GM18502 (cell line): Measurements from ENCODE around the gene UNC5A.

Experiments
- ATAC-seq: cut with Tn5 transposase; IDR thresholded peaks from one replicate; pipeline ENCODE4 v1.9.1; 2021; ENCODE audit warnings: mild to moderate bottlenecking; ENCODE audit not compliant: unreplicated experiment, poor library complexity

Gene UNC5A

DNA sequence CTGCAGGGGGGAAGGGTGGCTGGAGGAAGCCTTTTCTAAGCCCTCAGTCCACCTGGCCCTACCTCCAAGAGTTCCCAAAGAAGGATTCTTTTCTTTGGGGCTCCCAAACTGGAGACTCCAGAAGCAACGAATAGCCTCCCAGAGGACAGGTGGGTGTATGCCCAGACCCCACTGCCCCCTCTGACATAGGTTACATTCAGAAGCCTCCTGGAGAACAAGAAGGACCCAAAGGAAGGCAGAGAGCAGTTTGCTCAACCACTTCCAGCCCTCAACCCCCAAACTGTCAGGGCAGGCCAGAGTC is 78.5 kb downstream of the UNC5A start:
- no peak for ATAC-seq

DNA sequence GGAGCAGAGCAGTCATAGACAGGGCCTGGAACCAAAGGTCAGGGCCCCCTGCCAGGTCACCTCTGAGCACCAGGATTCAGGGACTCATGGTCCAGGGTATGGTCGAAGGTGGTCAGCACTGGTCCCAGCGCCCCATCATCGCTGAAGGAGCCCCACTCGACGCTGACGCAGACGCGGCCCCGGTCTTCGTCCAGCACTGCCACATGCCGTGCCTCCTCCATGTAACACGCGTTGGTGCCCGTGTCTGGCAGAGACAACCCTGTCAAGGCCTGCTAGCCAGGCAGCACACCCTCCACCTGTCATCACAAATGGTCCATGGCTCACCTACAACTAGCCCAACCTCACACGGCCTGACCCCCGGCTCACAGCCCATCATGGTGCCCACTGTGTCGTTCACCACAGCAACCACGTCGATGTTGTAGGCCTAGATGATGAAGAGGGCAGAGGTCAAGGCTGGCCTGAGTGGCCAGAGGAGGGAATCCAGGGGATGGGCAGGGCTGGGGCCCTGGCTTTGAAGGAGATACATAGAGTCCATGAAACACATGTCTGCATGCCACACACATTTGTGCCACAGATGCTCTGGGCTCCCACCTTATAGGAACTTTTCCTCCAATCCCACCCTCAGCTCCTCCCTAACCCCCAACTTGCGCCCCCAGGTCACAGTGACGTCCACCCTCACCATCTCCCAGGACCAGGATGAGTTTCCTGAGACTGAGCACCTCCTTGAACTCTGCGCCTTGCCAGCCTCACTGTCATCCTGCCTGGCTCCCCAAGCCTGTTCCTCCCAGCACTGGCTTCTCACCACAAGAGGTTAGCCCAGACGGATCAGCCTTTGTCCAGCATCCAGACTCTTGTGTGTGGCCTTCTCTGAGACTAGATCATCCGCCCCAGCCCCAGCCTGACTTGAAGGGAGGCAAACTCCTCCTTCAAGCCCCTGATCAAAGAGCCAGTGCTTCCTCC is 79.2 kb downstream of the UNC5A start:
- ATAC-seq, result no peak

DNA sequence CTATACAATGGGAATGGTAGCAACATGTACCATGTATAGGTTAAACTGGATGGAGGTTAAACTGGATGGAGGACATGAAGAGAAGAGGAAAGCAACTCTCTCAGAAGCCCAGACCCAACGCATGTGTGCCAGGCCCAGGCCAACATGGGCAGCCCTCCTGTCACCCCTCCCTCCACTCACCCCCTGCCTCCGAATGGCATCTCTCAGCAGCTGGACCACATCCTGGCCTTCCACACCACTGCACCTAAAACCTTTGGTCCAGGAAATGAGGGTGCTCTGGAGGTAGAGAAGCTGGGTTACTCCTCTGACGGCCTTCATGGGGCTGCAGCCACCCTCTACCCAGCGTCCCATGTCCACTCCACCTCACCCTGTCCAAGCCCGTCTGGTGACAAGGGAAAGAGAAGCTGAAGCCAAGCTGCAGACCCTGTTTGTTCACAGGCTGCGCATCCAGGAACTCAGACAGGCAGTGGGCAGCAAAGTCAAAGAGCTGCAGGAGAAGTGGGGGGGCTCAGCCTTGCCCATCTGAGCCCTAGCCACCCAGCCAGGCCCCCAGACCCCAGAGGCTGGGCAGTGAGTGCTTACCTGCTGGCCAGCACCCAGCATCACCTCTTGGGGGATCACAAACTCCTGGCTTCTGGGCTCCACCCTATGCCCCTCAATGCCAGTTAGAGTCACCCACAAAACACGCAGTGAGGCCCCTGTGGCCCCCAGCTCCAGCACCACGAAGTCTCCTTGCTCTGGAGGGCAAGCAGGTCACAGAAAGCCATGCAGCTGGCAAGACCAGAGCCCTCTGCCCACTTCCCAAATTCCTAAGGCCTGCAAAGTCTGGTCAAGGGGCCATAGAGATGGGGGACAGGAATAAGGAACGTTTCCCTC is 80.3 kb downstream of the UNC5A start:
- no peak for ATAC-seq

DNA sequence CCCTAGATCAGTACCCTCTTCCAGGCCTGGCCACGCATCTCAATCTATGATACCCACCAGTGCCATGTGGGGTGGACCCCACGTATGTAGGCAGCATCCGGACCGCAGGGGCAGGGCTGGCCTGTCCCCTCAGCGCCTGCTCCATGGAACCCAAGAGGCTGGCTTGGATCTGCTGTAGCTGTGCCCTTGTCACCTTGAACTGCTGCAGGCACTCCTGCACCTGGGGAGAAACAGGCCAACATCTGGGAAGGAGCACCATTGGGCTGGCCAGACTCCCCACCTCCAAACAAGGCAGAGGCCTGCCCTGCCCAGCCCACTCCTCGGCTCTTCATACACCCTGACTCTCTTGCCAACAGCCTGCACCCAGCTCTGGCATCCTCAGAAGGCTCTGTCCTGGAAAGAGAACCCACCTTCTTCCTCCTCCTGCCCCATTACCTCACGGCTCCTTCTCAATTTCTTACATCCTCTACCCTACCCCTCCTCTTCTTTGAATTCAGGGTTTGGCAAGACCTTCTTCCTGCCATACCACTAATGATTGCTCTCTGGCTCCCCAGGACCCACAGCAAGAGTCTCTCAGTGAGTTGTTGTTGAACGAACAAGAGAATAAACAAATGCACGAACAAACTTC is 81.1 kb downstream of the UNC5A start:
- ATAC-seq, result no peak

DNA sequence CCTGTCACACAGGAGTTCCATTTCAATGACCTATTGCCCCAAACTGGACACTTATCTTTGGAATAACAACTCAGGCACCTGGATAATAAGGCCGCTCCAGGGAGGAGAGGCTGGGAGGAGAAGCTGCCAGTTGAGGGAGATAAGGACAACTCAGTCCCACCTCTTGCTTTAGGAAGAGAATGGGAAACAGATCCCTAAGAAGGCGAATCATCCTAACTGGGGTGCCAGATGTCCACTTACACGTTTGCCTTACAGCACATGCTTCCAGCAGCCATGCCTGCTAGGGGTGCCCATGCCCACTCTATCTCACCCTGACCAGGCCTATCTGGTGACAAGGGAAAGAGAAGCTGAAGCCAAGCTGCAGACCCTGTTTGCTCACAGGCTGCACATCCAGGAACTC is 82.3 kb downstream of the UNC5A start:
- ATAC-seq, result no peak

DNA sequence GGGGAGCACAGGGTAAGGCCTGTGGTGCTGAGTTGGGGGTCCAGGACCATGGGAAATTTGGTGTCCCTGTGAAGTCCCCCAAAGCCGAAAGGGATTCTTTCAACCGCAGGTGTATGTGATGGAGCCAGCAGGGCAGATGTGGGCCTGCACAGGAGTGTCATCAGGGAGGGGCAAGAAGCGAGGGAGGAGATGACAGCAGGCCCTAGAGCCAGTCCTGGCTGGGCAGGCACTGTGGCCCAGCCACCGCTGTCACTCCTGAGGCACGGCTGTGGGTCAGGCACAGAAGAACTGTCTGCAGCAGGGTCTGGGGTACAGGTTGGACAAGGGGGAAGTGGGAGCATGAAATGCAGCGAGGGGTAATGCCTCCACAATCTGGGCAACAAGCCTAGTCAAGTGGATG is 83.9 kb downstream of the UNC5A start:
- no peak for ATAC-seq

DNA sequence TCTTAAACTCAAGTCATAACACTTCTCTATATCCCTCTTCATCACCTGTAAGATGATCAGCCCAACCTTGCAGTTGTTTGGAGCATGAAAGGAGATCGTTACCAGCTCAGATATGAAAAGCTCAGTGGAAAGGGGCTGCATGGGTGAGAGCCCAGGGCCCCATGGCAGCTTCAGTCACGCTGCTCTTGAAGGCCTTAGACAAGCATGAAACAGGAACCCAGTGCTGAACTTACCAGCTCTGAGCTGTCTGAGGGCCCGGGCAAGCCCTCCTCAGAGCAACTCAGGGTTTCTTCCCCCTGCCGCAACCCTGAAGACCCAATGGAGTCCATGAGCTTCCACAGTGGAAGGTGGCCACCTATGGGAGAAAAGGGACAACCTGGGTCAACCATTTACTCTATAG is 85.5 kb downstream of the UNC5A start:
- ATAC-seq, result no peak

DNA sequence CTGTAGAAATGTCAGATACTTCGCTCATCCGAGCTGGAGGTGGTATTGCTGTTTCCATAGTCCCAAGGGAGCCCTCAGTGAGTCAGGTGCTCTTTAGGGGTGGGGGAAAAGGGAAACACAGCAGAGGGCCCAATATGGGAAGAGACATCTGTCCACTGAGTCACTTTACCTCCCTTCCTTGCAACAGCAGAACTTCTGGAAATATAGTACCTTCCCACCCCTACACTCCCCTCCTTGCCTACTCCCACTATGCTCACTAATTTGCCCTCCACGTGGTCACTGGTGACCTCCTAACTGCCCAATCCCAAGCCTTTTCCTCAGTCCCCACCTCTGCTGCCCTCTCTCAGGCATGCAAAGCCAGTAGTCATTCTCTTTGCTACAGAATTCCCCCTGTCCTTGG is 86.9 kb downstream of the UNC5A start:
- no peak for ATAC-seq

DNA sequence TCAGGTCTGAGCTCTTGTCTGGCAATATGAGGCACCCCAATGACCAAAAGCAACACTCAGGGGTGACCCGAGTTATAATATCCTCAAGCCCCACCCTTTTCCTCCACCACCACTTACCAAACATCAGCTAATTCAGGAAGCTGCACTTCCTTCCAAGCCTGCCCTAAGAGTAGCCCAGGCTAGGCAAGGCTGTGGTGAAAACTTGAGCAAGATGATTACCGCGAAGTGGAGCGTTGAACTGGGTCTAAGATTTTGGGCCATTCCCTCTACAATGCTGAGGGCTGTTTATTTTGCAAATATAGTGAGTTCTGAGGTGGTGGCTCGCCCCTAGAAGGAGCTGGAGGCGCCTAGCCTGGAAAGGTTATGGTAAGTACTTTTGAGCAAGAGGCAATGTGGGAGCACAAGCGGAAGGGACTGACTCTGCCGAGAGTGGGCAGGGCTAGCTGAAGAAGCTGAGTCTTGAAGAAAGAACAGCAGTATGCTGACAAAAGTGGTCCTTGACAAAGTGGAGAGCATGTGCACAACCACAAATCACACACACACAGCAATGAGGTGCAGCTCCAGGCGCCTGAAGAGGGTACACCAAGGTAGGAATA is 89.0 kb downstream of the UNC5A start, which contains the start of gene HK3:
HK3 (minus strand) TSS at position 51 of the 596 bp plus-strand sequence. CDS start 3,187 bp downstream, outside the sequence.
- ATAC-seq, result no peak

DNA sequence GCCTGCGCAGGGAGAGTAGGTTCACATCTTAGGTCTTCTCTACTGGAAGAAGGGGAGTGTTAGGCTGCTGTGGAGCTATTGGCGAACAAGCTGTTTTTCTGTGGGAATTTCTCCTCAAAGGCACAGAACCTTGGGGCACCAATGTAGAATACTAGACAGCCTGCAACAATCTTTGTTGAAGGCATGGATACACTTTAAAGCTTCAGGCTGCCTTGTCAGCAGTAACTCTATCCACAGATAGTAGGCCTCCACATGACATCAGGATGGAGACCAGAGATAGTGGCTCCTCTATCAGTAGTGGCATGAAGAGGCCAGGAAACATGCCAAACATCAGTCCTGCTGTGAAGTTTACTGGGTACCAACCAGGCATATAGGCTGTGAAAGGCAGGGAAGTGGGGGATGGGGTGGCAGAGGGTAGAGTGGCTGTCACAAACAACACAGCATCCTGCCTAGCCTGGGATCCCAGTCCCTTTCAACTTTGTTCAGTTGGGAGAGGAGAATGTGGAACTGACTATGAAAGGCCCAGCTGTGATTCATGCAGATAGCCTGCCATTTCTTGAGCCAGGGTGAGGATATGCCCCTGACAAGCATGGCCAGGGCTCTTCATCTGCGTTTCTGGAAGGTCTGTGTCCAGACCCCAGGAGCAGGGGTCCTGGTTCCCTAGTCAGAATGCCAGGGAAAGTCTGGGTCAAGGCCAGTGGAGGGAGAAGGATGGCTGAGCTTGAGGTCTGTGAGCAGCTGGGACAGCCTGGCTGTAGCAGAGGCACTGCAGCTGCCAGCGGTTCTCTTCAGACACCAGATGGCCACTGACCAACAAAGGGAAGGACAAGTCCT is 89.8 kb downstream of the UNC5A start:
- no peak for ATAC-seq

DNA sequence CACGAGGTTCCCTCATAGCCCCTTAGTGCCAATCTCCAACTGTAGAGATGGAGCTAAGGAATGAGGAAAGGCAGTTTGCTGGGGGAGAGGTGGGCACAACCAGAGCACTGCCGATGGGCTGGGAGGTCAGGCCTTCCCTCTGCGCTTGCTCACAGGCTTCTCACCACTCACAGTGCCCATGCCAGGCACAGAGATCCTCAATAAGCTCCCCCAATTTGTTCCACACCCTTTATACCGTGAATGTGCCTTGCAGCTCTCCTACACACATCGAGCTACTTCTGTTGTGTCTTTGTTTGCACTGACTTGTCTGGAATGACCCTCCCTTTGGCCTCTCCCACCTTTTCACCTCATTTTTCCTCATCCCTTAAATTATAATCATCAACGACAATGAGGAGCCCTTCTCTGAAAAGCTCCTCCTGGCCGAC is 90.4 kb downstream of the UNC5A start:
- ATAC-seq, result no peak

DNA sequence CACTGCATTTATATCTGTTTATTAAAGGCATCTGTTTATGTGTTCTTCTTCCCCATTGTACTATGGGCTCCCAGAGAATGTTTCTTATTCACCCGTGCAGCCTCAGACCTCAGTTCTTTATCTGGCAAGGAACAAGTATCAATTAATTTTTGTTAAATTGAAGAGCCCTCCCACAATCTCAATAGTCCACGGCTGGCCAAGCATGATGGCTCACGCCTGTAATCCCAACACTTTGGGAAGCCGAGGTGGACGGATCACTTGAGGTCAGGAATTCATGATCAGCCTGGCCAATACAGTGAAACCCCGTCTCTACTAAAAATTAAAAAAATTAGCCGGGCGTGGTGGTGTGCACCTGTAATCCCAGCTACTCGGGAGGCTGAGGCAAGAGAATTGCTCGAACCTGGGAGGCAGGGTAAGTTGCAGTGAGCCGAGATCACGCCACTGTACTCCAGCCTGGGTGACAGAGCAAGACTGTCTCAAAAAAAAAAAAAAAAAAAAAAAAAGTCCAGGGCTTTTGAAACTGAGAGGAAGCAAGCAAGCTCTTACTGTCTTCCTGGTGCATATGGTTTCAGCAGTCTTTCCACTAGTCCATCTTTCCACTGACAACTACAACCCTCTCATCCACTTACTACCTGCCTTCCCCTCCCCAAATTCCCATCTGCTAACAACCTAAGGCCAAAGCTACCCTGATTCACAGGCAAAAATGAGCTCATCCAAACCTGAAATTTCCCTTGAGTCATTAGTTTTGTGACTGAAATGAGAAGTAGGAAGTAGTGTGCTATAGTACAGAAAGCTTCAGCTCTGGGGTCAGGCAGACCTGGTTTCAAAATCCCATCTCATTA is 91.1 kb downstream of the UNC5A start:
- peak; percentile 69 for ATAC-seq

DNA sequence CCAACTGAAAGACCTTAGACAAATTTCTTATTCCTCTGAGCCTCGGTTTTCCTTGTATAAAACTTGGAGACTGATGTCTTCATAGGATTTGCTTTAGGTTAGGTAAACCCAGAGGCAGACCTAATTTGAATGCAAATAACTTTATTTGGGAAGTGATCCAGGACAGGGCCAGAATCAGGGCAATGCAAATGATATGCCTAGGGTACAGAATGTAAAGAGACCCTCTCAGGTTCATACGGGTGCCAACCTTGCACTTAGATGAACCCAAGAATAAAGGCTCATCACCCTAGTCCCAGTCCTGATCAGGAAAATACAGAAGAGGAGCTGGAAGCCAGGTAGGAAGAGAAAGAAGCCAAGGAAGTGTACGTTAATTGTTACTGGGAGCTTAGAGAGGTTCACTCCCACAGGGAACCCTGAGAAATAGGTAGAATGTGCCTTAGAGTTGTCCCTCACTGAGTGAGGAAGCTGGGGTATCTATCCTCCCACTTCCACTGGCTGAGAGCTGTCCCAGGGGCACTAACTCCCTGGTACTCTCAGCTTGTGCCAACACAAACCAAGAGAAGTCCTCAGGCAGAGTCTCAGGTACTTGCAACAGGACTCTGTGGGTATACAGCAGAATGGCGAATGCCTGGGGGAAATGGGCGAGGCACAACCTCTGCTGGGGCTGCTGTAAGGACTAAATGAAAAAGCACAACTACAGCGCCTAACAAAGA is 91.9 kb downstream of the UNC5A start:
- ATAC-seq, result no peak

DNA sequence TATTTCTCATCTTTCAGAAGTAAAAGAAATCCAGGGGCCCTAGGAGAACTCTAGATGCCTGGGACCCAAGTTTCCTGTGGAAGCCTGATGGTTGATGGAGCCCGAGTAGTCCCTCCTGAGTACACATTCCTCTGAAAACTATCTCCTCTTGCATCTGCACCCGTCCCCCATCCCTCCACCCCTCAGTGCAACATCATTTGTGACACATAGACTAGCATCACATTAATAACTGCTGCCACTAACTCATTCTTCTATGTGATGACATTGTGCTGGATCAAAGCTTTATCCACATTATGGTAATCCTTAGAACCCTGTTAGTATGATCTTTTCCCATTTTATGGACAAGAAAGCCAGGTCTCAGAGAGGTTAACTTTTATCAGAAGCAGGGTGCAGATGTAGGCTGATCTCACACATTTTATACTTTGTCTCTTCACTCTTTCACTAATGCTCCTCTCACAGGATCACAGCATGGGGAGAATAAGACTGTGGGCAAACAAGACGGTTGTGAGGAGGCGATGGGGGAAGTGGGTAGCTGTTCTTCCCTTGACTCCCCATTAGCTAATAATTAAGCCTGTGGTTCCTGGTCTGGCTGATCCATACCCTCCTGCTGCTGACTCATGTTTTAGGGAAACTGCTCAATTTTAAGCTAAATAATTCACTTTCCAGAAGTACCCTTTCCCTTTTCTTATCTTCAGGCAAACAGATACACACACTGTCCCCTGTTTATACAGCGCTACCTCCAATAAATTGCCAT is 92.7 kb downstream of the UNC5A start:
- no peak for ATAC-seq

DNA sequence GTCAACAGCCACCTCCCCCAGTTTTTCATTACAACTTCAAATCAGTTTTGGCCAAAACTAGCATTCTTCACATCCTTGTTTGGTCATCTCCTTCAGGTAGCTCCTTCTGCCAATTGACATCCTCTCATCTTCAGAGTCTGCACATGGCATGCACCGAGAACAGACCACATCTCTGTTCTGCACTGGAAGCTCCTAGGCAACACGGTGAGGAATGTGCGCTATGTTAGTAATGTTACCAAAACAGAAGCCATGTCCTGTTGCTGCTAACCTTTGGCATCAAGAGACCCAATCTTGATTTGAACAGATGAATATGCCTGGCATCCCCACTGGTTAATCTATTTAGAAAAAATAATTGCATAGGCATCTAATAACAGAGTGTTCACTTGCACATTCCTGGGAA is 93.9 kb downstream of the UNC5A start:
- ATAC-seq, result no peak

DNA sequence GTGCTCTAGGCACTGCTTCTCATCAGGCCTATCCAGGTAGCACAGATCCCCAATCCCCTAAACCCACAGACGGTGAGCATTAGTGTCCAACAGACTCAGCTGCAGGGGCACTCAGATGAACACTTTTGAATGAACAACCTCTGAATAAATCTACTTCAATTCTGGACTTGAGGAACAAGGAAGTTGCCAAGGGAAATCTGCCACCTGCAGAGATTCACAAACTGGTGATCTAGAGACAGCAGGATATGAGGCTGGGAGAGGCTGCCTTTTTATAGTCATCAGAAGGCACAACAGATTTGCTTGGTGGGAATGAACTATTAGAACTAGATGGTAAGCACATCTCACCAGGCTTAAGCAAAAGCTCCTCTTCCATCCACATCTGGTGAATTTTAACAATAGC is 95.8 kb downstream of the UNC5A start:
- ATAC-seq, result no peak

DNA sequence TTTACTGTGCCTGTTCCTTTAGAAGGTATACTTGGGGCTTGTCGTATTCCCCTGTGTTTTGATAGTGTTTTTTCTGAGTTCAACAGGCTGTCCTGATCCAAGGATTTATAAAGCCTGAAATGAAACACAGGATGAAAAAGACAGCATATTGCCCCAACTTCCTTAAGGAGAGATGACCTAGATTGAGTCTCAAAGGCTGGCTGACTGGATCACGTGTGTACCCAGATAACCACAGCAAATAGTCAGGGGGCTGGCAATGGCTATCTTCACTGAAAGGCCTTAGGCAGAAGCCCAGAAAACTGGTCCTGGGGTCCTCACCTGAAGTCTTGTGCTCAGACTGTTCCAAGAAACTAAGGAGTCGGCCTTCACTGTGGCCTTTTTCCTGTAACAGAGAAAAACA is 96.4 kb downstream of the UNC5A start:
- ATAC-seq, result no peak
